H1 (cell line): Measurements from ENCODE around the gene APBA2. TPM values are rescaled to one million over a fixed set of nuclear protein-coding genes. Genes with fewer than 3 reads are reported as not detected.

Source experiments
- KDM1A ChIP-seq: fragments of 200-600, 300-600 bp; sonication (generic); IDR thresholded peaks from 2 replicates; pipeline ENCODE4 v1.7.1; 2016; ENCODE audit warnings: mild to moderate bottlenecking, low read length, borderline replicate concordance
- polyA plus RNA-seq, 7 experiments: library from polyadenylated mRNA; depleted of rRNA in 3 of 7; stranded (reverse) in 5 of 7; unstranded in 2 of 7; fragments of >200 nt in 5 of 7; fragments of 200-250 nt in 2 of 7; gene quantifications; 1 replicate in 5 of 7; 2 replicates in 1 of 7; 4 replicates in 1 of 7; pipeline versions ENCODE4 v1.2.1 to v1.2.3, GENCODE V29; 2011 to 2013; ENCODE audit warnings: missing spikeins in 2 of 7, mixed read lengths in 2 of 7
- total RNA-seq: library from RNA; stranded (reverse); fragmentation: NEBNext Ultra II Directional; extraction: Animal tissue kit (Norgen Biotek cat#: 25700); gene quantifications from 2 replicates; pipeline ENCODE4 v1.2.1, GENCODE V29; 2021

The APBA2 gene
- total and polyA plus RNA-seq, 2 of the 8 experiments (the other 6 are each of a cell fraction or from before 2014, with no cell fraction given) = 15.5 to 19.0 TPM

DNA sequence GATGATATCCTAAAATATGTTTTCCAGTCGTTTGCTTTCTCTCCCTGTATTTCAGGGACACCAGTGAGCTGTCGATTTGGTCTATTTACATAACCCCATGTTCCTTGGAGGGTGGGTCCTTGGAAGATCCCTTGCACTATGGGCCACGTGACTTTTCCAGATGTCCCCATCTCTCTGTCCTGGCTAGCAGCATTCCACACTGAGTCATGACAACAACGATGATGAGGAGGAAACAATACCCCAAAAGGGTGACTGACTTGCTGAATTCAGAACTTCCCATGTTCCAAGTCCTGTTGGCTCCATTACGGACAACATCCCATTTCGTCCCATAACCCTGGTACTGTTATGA is 249.5 kb downstream of the APBA2 start (continued):
- TF ChIP-seq KDM1A = no peak
